ENCODE data around the gene CCDC32. TPM values are rescaled to one million over a fixed set of nuclear protein-coding genes. Genes with fewer than 3 reads are reported as not detected.
A peak's percentile ranks its signal among the peaks of the same experiment; 100 is the strongest.

The CCDC32 gene
- total RNA-seq, 8 experiments from 2014 or later: 13.9 to 34.6 (median 21.1) TPM

DNA sequence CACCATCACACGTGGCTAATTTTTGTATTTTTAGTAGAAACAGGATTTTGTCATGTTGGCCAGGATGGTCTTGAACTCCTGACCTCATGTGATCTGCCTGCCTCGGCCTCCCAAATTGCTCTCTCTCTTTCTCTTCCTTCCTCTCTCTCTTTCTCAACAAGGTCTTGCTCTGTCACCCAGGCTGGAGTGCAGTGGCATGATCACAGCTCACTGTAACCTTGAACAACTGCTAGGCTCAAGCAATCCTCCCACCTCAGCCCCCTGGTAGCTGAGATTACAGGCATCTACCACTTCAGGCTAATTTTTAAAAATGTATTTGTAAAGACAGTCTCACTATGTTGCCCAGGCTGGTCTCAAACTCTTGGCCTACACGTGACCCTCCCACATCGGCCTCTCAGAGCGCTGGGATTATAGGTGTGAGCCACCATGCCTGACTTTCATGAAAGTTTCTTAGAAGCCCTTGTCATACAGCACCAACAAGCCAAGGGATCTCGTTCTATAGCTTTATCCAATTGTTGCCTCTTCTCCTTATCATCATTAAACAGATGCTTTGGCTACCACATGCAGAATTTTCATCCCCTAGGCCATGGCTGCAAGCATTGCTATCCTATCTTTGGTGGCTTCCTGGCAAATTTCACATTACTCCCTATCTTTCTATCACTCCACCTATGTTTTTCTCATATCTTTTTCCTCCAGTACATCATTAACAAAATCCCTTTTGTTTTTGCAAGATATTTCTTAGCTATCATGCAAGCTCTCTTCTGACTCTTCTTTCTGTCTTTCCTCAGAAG, 5.7 kb downstream of the CCDC32 start:
- in situ Hi-C loops (cut with MboI; ENCODE audit: low pct_unique_long_range_greater_than_20kb in 2 of 9, low sequenced_read_pairs in 9 of 9, unreplicated experiment in 9 of 9): no loop called here
- 56 to 100% (median 83%) methylated on average over 1 to 6 of the region's 6 CpGs for WGBS, 10 experiments
- Histone ChIP-seq H3K4me3 (no peak overlapping the region), H3K4me1 (replicated peaks in 1 of 2) (peaks cover 9 to 11% of the 10 kb centered on the region in 2 donors), H3K27ac (no peak overlapping the region)
- ATAC-seq (replicated peaks in 6 of 8): no peak

- in situ Hi-C loops (cut with MboI; ENCODE audit: low pct_unique_long_range_greater_than_20kb in 2 of 9, low sequenced_read_pairs in 9 of 9, unreplicated experiment in 9 of 9): no loop called here
- no peak for ATAC-seq (replicated peaks in 6 of 8)
Observed at GRCh38 chr15:40555876-40556275, 9.0 kb downstream of the CCDC32 start.

DNA sequence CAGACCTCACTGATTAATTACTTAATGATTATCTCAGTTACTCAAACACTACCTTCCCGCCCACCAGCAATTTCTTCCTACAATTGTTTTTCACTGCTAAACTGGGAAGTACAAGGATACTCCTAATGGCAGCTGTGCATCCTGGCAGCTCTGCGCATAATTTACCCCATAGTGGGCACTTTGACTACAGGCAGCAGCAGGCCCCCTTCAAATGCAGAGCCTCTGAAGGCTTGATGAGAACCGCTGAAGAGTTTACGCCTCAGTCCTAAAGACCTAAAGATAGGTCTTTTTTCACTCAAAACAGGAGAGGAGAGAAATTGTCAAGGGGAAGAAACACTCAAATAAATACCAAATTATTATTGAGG, 10.7 kb downstream of the CCDC32 start:
- ATAC-seq (replicated peaks in 6 of 8): no peak
- in situ Hi-C loops (cut with MboI; ENCODE audit: low pct_unique_long_range_greater_than_20kb in 2 of 9, low sequenced_read_pairs in 9 of 9, unreplicated experiment in 9 of 9): no loop called here
- WGBS, 10 experiments: 0 to 100% (median 44%) methylated on average over 1 to 4 of the region's 4 CpGs; no CpG with 5 or more reads in 2 of the 10 experiments
- Histone ChIP-seq H3K4me1 (replicated peaks in 1 of 2) (peaks cover 17 to 27% of the 10 kb centered on the region in 2 donors), H3K27ac (no peak overlapping the region), H3K4me3 (peak overlapping the region in 2 of 5 donors; percentile 4 to 17)

More at GRCh38 chr15:40555876-40556275, 9.0 kb downstream of the CCDC32 start:
- Histone ChIP-seq H3K27ac (no peak overlapping the region), H3K4me1 (replicated peaks in 1 of 2) (peaks cover 11 to 17% of the 10 kb centered on the region in 2 donors), H3K4me3 (no peak overlapping the region)
- WGBS, 10 experiments: 100% methylated on average over 1 to 2 of the region's 2 CpGs; no CpG with 5 or more reads in 5 of the 10 experiments

DNA sequence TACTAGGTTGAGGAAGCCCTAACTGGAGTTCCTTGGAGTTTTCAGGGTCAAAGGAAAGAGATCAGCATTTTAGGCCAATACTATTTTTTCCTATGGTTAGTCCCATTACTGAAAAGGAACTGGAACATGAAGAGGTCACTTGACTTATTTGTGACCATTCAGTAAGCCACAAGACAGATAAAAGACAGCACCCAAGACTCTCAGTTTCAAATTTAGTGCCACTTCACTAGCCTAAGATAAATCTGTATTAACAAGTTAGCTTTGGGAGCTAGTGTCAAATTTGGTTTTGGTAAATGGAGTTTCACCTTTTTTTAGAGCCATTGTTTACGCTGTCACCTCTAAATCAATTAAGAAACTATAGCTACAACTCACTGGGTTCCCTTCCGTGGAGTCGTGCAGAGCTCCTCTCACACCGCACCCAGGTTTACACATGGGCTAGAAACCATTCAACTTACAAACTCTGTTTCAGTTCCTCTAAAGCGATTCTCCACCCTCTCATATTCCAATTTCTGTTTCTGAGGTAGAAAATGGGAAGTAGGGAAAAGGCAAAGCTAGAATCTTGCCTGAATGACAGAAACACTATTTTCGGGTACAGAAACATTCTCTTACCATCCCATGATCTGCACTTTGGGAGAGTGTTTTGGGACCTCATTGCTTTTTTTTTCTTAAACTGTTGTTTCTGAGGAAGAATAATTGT, 14.4 kb downstream of the CCDC32 start:
- ATAC-seq (replicated peaks in 6 of 8): no peak
- 88 to 100% (median 97%) methylated on average over 2 to 6 of the region's 6 CpGs for WGBS, 10 experiments
- no peak overlapping the region for H3K4me3 ChIP-seq

GRCh38 chr15:40549894-40550293, 14.9 kb downstream of the CCDC32 start:
- in situ Hi-C loops (cut with MboI; ENCODE audit: low pct_unique_long_range_greater_than_20kb in 2 of 9, low sequenced_read_pairs in 9 of 9, unreplicated experiment in 9 of 9): no loop called here
- H3K4me1 ChIP-seq (replicated peaks in 1 of 2): peaks cover 20 to 35% of the 10 kb centered on the region in 2 donors
- H3K4me3 ChIP-seq: no peak overlapping the region
- 40 to 100% (median 85%) methylated on average over 1 to 6 of the region's 9 CpGs; no CpG with 5 or more reads in 2 of the 10 experiments for WGBS, 10 experiments
- ATAC-seq (replicated peaks in 6 of 8): no peak
- no peak overlapping the region for H3K27ac ChIP-seq

More for the DNA sequence above, 14.4 kb downstream of the CCDC32 start:
- Histone ChIP-seq H3K4me1 (replicated peaks in 1 of 2) (peaks cover 21 to 37% of the 10 kb centered on the region in 2 donors), H3K27ac (no peak overlapping the region)
- in situ Hi-C loops (cut with MboI; ENCODE audit: low pct_unique_long_range_greater_than_20kb in 2 of 9, low sequenced_read_pairs in 9 of 9, unreplicated experiment in 9 of 9): no loop called here

DNA sequence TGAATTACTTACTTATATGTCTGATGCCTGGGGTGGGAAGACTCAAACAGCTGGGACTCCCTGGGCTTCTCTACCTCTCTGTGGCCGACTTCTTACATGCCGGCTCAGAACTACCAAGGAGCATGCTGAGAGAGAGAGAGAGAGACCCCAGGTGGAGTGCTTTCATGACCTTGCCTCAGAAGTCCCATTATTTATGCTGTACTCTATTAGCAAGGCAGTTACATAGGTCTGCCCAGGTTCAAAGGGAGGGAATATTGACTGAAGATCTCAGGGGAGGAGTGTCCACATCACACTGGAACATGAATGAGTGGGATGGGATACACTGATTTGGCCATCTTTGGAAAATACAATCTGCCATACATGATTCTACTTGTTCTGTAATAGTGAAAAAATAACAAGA, 16.2 kb downstream of the CCDC32 start:
- peak overlapping the region in 1 of 2 donors; percentile 44 for H3K27ac ChIP-seq
- in situ Hi-C loops (cut with MboI; ENCODE audit: low pct_unique_long_range_greater_than_20kb in 2 of 9, low sequenced_read_pairs in 9 of 9, unreplicated experiment in 9 of 9): no loop called here
- ATAC-seq (replicated peaks in 6 of 8): peak in 3 of 8 experiments; percentile 36 to 88 (median 45)
- WGBS, 10 experiments: 46 to 100% (median 82%) methylated on average over 1 to 2 of the region's 2 CpGs; no CpG with 5 or more reads in 6 of the 10 experiments
- H3K4me1 ChIP-seq (replicated peaks in 1 of 2): peaks cover 10 to 25% of the 10 kb centered on the region in 2 donors
- no peak overlapping the region for H3K4me3 ChIP-seq

GRCh38 chr15:40545457-40545856, 19.4 kb downstream of the CCDC32 start:
- WGBS, 10 experiments: 20 to 80% (median 80%) methylated on average over 1 of the region's 1 CpG; no CpG with 5 or more reads in 7 of the 10 experiments
- no peak overlapping the region for H3K27ac ChIP-seq
- no peak for ATAC-seq (replicated peaks in 6 of 8)
- H3K4me3 ChIP-seq: no peak overlapping the region
- peaks cover 10 to 20% of the 10 kb centered on the region in 2 donors for H3K4me1 ChIP-seq (replicated peaks in 1 of 2)
- in situ Hi-C loops (cut with MboI; ENCODE audit: low pct_unique_long_range_greater_than_20kb in 2 of 9, low sequenced_read_pairs in 9 of 9, unreplicated experiment in 9 of 9): no loop called here

- H3K4me3 ChIP-seq: no peak overlapping the region
- 20 to 100% (median 80%) methylated on average over 1 to 3 of the region's 5 CpGs; no CpG with 5 or more reads in 1 of the 10 experiments for WGBS, 10 experiments
- ATAC-seq (replicated peaks in 6 of 8): no peak
- peaks cover 13 to 19% of the 10 kb centered on the region in 2 donors for H3K4me1 ChIP-seq (replicated peaks in 1 of 2)
- in situ Hi-C loops (cut with MboI; ENCODE audit: low pct_unique_long_range_greater_than_20kb in 2 of 9, low sequenced_read_pairs in 9 of 9, unreplicated experiment in 9 of 9): no loop called here
- no peak overlapping the region for H3K27ac ChIP-seq
Observed at GRCh38 chr15:40543631-40544294, 21.1 kb downstream of the CCDC32 start.

- Histone ChIP-seq H3K4me3 (no peak overlapping the region), H3K4me1 (replicated peaks in 1 of 2) (peaks cover 17 to 20% of the 10 kb centered on the region in 2 donors), H3K27ac (no peak overlapping the region)
- ATAC-seq (replicated peaks in 6 of 8): no peak
- 33 to 100% (median 92%) methylated on average over 1 to 3 of the region's 3 CpGs; no CpG with 5 or more reads in 2 of the 10 experiments for WGBS, 10 experiments
- in situ Hi-C loops (cut with MboI; ENCODE audit: low pct_unique_long_range_greater_than_20kb in 2 of 9, low sequenced_read_pairs in 9 of 9, unreplicated experiment in 9 of 9): no loop called here
Observed at GRCh38 chr15:40543082-40543481, 21.8 kb downstream of the CCDC32 start.

DNA sequence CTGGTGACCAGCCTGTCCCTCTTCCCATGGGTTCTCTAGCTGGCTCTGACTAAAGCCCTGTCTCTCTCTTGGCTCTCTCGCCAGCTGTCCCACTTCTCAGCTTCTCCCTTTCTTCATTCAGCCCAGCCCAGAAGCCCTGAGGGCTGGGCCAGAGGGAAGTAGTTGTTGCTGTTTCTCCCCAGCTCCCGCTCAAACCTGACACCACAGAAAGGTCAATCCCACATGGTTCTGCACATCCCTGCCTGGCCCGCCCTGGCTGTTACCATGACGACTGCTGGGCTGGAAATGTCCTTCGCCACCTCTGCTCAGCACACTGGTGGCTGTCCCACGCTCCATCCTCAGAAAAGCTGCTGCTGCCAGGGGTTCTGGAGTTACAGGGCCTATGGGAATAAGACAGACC, 25.9 kb downstream of the CCDC32 start:
- in situ Hi-C loops (cut with MboI; ENCODE audit: low pct_unique_long_range_greater_than_20kb in 2 of 9, low sequenced_read_pairs in 9 of 9, unreplicated experiment in 9 of 9): no loop called here
- peak in 7 of 8 experiments; percentile 76 to 98 (median 97) for ATAC-seq (replicated peaks in 6 of 8)
- 49 to 60% (median 58%) methylated on average over 1 to 5 of the region's 6 CpGs; no CpG with 5 or more reads in 7 of the 10 experiments for WGBS, 10 experiments
- peak overlapping the region in 1 of 2 donors; percentile 45 for H3K27ac ChIP-seq
- peaks cover 25 to 37% of the 10 kb centered on the region in 2 donors for H3K4me1 ChIP-seq (replicated peaks in 1 of 2)
- H3K4me3 ChIP-seq: no peak overlapping the region

DNA sequence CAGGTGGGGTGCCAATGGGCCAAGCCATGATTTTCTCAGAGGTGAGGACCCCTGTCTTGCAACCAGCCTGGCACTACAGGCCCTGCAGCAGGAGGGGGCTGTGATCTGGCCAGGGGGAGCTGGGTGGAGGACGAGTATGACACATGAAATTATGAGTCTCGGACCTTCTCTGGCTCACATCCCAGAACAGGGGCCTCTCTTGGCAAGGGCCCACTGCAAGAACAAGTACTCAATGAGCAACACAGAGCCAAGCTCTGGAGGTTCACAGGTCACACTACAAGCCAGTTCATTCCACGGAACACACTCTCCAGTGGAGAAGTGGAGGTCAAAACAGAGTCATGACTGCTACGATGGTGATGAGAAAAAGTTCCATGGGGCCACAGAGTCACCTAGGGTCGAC, 28.3 kb downstream of the CCDC32 start:
- in situ Hi-C loops (cut with MboI; ENCODE audit: low pct_unique_long_range_greater_than_20kb in 2 of 9, low sequenced_read_pairs in 9 of 9, unreplicated experiment in 9 of 9): no loop called here
- Histone ChIP-seq H3K27ac (no peak overlapping the region), H3K4me1 (replicated peaks in 1 of 2) (peaks cover 25 to 44% of the 10 kb centered on the region in 2 donors), H3K4me3 (no peak overlapping the region)
- 30 to 93% (median 73%) methylated on average over 1 to 3 of the region's 5 CpGs; no CpG with 5 or more reads in 3 of the 10 experiments for whole genome bisulfite sequencing, 10 experiments
- peak in 1 of 8 experiments; percentile 9 for ATAC-seq (replicated peaks in 6 of 8)

DNA sequence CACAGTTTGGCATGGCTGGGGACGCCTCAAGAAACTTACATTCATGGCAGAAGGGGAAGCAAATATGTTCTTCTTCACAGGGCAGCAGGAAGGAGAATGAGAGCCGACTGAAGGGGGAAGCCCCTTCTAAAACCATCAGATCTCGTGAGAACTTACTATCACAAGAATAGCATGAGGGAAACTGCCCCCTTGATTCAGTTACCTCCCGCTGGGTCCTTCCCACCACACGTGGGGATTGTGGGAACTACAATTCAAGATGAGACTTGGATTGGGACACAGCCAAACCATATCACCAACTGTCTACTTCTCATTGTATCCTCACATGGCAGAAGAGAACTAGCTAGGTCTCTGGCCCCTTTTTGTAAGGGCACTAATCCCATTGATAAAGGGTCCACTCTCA, 30.5 kb downstream of the CCDC32 start:
- in situ Hi-C loops (cut with MboI; ENCODE audit: low pct_unique_long_range_greater_than_20kb in 2 of 9, low sequenced_read_pairs in 9 of 9, unreplicated experiment in 9 of 9): no loop called here
- Histone ChIP-seq H3K4me1 (replicated peaks in 1 of 2) (peaks cover 19 to 37% of the 10 kb centered on the region in 2 donors), H3K4me3 (no peak overlapping the region), H3K27ac (no peak overlapping the region)
- no peak for ATAC-seq (replicated peaks in 6 of 8)
- WGBS, 10 experiments: 51 to 100% (median 78%) methylated on average over 1 to 3 of the region's 5 CpGs; no CpG with 5 or more reads in 4 of the 10 experiments
